ENCODE data around the gene ADAM15.

Gene ADAM15

DNA sequence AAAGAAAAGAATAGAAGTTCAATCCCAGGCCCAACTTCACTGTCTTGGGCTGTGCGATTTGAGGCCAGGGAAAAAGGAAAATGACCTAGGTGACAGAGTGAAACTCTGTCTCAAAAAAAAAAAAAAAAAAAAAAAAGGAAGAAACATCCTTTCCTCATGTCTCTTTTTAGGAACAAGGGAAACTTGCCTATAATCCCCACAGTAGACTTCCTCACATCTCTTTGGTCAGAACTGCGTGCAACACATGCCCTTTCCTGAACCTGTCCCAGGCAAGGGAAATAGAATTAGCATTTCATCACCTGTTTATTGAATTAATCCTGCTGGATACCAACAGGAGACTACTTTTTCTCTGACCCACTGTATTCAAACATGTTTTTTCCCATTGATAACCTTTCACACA is 15.2 kb upstream of the ADAM15 start:
- Histone ChIP-seq H3K9me3 (ENCODE audit: insufficient read depth, low read depth, low read length) (no peaks in the 10 kb centered on the region), H3K4me1 (ENCODE audit: insufficient read depth, low read length) (no peaks in the 10 kb centered on the region; the same call in 1 of the 2 replicates), H3K9ac (ENCODE audit: low read depth, low read length) (no peak overlapping the region), H3K27me3 (ENCODE audit: insufficient read depth, low read length) (peaks cover 13% of the 10 kb centered on the region), H3K4me3 (ENCODE audit: low read length) (no peak overlapping the region), H3K36me3 (ENCODE audit: insufficient read depth, low read depth, low read length) (no peaks in the 10 kb centered on the region), H3K27ac (ENCODE audit: low read length) (no peak overlapping the region)

GRCh38 chr1:155037043-155037442 is 14.1 kb upstream of the ADAM15 start:
- Histone ChIP-seq H3K27me3 (ENCODE audit: insufficient read depth, low read length) (peaks cover 13% of the 10 kb centered on the region), H3K36me3 (ENCODE audit: insufficient read depth, low read depth, low read length) (no peaks in the 10 kb centered on the region), H3K9me3 (ENCODE audit: insufficient read depth, low read depth, low read length) (no peaks in the 10 kb centered on the region), H3K27ac (ENCODE audit: low read length) (no peak overlapping the region), H3K4me3 (ENCODE audit: low read length) (no peak overlapping the region), H3K4me1 (ENCODE audit: insufficient read depth, low read length) (no peaks in the 10 kb centered on the region; the same call in 1 of the 2 replicates), H3K9ac (ENCODE audit: low read depth, low read length) (no peak overlapping the region)

DNA sequence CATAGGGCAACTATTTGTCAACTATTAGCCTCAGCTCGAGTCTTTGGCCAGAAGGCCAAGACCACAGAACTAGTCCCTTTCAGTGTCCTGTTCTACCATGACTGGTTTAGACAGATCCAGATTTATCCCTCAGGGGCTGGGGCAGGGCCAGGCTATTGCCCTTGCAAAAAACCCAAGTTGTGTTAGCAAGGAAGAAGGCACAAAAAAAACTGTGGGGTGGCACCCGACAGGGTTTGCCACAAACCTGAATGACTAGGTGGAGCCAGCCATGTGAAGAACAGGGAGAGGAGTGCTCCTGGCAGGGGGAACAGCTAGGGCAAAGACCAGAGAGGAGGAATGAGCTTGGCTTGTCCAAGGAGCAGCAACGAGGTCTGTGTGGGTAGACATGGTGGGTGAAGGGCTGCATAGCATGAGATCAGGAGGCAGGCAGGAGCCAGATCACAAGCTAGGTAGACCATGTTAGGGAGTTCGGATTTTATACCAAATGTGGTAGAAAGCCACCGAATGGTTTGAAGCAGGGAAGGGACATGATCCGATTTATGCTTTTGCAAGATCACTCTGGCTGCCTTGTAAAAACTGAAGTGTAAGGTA is 13.2 kb upstream of the ADAM15 start:
- Histone ChIP-seq H3K9me3 (ENCODE audit: insufficient read depth, low read depth, low read length) (no peaks in the 10 kb centered on the region), H3K9ac (ENCODE audit: low read depth, low read length) (no peak overlapping the region), H3K4me1 (ENCODE audit: insufficient read depth, low read length) (no peaks in the 10 kb centered on the region; the same call in 1 of the 2 replicates), H3K27me3 (ENCODE audit: insufficient read depth, low read length) (peaks cover 13% of the 10 kb centered on the region), H3K27ac (ENCODE audit: low read length) (no peak overlapping the region), H3K36me3 (ENCODE audit: insufficient read depth, low read depth, low read length) (no peaks in the 10 kb centered on the region), H3K4me3 (ENCODE audit: low read length) (no peak overlapping the region)

DNA sequence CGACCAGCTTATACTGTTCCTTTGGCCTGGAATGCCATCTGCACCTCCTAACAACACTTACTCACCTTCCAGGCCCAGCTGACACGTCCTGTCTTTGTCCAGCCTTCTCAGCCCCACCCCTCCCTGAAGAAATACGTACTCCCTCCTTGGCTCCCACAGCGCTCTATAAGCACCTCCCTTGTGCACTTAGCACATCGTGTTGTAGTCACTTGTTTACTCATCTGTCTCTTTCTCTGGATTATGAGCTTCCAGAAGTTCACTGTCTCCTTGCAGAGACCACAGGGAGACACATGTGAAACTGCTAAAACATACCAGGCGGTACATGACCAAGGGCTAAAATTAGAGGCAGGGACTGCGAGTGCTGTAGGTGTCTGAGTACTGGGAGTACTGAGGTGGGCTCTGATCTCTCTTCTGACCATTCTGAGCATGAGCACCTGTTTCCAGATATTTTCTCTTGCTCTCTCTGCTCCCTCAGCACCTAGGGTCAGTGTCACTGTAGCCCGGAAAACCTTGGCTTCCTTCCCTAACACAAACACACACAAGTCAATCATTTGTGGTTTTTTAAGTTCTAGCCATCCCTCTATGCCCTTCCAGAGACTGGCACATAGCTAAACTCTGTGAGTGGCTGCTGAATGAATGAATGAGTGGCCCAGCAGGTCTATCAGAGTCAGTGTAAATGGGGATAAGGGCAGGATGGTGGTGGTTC is 12.4 kb upstream of the ADAM15 start:
- H3K27ac ChIP-seq (ENCODE audit: low read length), result no peak overlapping the region
- no peaks in the 10 kb centered on the region; the same call in 1 of the 2 replicates for H3K4me1 ChIP-seq (ENCODE audit: insufficient read depth, low read length)
- H3K4me3 ChIP-seq (ENCODE audit: low read length), result no peak overlapping the region
- no peaks in the 10 kb centered on the region for H3K36me3 ChIP-seq (ENCODE audit: insufficient read depth, low read depth, low read length)
- H3K9me3 ChIP-seq (ENCODE audit: insufficient read depth, low read depth, low read length), result no peaks in the 10 kb centered on the region
- no peak overlapping the region for H3K9ac ChIP-seq (ENCODE audit: low read depth, low read length)
- peaks cover 13% of the 10 kb centered on the region for H3K27me3 ChIP-seq (ENCODE audit: insufficient read depth, low read length)

- Histone ChIP-seq H3K9me3 (ENCODE audit: insufficient read depth, low read depth, low read length) (no peaks in the 10 kb centered on the region), H3K4me1 (ENCODE audit: insufficient read depth, low read length) (no peaks in the 10 kb centered on the region; the same call in 1 of the 2 replicates), H3K27ac (ENCODE audit: low read length) (no peak overlapping the region), H3K27me3 (ENCODE audit: insufficient read depth, low read length) (peaks cover 13% of the 10 kb centered on the region), H3K36me3 (ENCODE audit: insufficient read depth, low read depth, low read length) (no peaks in the 10 kb centered on the region), H3K4me3 (ENCODE audit: low read length) (no peak overlapping the region), H3K9ac (ENCODE audit: low read depth, low read length) (no peak overlapping the region)
Observed at GRCh38 chr1:155039308-155039669, 11.8 kb upstream of the ADAM15 start.

DNA sequence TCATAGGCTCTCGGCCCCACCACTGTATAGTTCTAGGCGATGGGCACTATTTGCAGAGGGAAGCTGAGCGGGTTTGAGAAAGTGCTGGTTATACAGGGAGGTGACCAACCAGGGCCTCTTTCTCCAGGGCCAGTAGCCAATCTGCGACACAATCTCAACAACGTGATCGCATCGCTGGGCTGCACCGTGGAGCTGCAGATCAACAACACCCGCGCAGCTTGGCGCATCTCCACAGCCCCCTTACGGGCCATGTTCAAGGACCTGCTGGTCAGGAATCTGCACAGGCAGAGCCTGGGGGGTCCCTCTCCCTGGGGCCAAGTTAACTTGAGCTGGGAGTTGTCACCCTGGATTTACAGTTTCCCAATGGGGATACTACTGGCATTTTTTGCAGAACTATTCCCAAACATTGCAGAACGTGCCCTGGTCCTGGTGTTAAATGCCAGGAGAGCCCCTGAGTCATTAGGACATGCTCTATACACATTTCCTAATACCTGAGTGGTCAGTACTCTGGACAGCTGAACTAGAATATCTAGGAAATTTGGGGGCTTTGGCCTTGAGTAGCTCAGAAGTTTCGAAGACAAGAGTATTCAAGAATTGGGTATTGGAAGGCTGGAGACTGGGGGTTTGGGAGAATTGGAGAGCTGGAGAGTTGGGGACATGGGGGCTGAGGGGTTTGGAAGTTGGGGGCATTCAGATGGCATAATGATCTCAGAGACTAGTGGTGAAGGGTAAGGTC is 10.6 kb upstream of the ADAM15 start:
- Histone ChIP-seq H3K9ac (ENCODE audit: low read depth, low read length) (no peak overlapping the region), H3K36me3 (ENCODE audit: insufficient read depth, low read depth, low read length) (no peaks in the 10 kb centered on the region), H3K4me3 (ENCODE audit: low read length) (no peak overlapping the region), H3K27me3 (ENCODE audit: insufficient read depth, low read length) (peaks cover 13% of the 10 kb centered on the region), H3K27ac (ENCODE audit: low read length) (no peak overlapping the region), H3K4me1 (ENCODE audit: insufficient read depth, low read length) (peaks cover 7% of the 10 kb centered on the region), H3K9me3 (ENCODE audit: insufficient read depth, low read depth, low read length) (no peaks in the 10 kb centered on the region)

DNA sequence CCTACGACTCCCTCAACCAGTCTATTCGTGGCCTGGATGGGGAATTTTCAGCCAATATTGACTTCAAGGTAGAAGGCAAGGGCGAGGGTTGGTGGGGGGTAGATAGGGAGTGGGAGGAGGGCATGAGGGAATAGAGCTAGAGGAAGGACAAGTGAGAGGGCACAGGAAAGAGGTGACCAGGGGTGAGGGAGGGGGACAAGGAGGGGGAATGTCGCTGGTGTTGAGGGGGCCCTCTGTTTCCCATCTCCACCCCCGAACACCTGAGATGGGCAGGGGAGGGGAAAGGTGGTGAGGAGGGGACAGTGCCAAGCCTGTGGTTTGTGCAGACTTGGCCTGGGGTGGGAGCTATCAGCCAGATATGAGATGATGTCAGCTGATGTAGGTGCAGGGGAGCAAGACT is 8.3 kb upstream of the ADAM15 start:
- Histone ChIP-seq H3K27me3 (ENCODE audit: insufficient read depth, low read length) (peaks cover 12% of the 10 kb centered on the region), H3K36me3 (ENCODE audit: insufficient read depth, low read depth, low read length) (no peaks in the 10 kb centered on the region), H3K27ac (ENCODE audit: low read length) (no peak overlapping the region), H3K9me3 (ENCODE audit: insufficient read depth, low read depth, low read length) (no peaks in the 10 kb centered on the region), H3K9ac (ENCODE audit: low read depth, low read length) (no peak overlapping the region), H3K4me1 (ENCODE audit: insufficient read depth, low read length) (peaks cover 7% of the 10 kb centered on the region), H3K4me3 (ENCODE audit: low read length) (no peak overlapping the region)

DNA sequence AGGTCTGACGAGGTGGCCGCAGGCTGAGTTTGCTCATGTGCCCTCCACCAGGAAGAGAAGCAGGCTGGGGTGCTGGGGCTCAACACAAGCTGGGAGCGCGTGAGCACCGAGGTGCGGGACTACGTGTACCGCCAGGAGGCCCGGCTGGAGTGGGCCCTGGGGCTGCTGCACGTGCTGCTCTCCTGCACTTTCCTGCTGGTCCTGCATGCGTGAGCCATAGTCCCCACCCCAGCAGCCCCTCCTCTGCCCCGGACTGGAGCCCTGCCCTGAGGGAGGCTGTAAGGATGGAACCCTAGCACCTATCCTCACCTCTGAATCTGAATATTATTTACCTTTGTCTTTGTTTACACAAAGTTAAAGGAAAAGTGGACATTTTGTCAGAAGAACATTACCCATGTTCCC is 7.8 kb upstream of the ADAM15 start:
- Histone ChIP-seq H3K27ac (ENCODE audit: low read length) (no peak overlapping the region), H3K27me3 (ENCODE audit: insufficient read depth, low read length) (peaks cover 7% of the 10 kb centered on the region), H3K4me3 (ENCODE audit: low read length) (no peak overlapping the region), H3K4me1 (ENCODE audit: insufficient read depth, low read length) (peaks cover 7% of the 10 kb centered on the region), H3K36me3 (ENCODE audit: insufficient read depth, low read depth, low read length) (no peaks in the 10 kb centered on the region), H3K9me3 (ENCODE audit: insufficient read depth, low read depth, low read length) (no peaks in the 10 kb centered on the region), H3K9ac (ENCODE audit: low read depth, low read length) (no peak overlapping the region)

DNA sequence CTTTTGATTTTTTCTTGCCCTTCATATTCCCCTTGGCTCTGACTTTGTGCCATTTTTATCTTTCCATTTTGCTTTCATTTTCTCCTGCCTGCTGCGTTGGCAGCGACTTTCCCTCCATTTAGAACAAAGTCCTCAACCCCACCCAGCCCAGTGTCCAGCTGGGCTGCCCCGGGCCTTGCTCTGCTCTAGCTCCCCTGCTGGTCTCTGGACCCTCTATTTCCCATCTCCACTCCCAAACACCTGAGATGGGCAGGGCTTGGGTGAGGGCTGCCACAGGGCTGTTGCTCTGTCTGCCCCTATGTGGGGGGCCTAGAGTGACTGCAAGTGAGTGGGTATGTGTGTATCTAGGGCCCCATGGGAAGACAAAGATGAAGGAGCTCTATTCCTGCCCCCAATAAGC is 7.3 kb upstream of the ADAM15 start:
- H3K4me3 ChIP-seq (ENCODE audit: low read length), result no peak overlapping the region

GRCh38 chr1:155044365-155044764 is 6.8 kb upstream of the ADAM15 start:
- no peak overlapping the region for H3K9ac ChIP-seq (ENCODE audit: low read depth, low read length)
- H3K4me1 ChIP-seq (ENCODE audit: insufficient read depth, low read length), result peaks cover 7% of the 10 kb centered on the region
- H3K9me3 ChIP-seq (ENCODE audit: insufficient read depth, low read depth, low read length), result no peaks in the 10 kb centered on the region
- H3K27me3 ChIP-seq (ENCODE audit: insufficient read depth, low read length), result no peaks in the 10 kb centered on the region; the same call in 1 of the 2 replicates
- no peaks in the 10 kb centered on the region for H3K36me3 ChIP-seq (ENCODE audit: insufficient read depth, low read depth, low read length)
- no peak overlapping the region for H3K27ac ChIP-seq (ENCODE audit: low read length)
- no peak overlapping the region for H3K4me3 ChIP-seq (ENCODE audit: low read length)

More for the DNA sequence above, 7.3 kb upstream of the ADAM15 start:
- H3K9ac ChIP-seq (ENCODE audit: low read depth, low read length), result no peak overlapping the region
- no peaks in the 10 kb centered on the region for H3K9me3 ChIP-seq (ENCODE audit: insufficient read depth, low read depth, low read length)
- H3K4me1 ChIP-seq (ENCODE audit: insufficient read depth, low read length), result peaks cover 7% of the 10 kb centered on the region
- no peak overlapping the region for H3K27ac ChIP-seq (ENCODE audit: low read length)
- H3K36me3 ChIP-seq (ENCODE audit: insufficient read depth, low read depth, low read length), result no peaks in the 10 kb centered on the region
- peaks cover 2% of the 10 kb centered on the region for H3K27me3 ChIP-seq (ENCODE audit: insufficient read depth, low read length)

- peaks cover 4% of the 10 kb centered on the region for H3K27me3 ChIP-seq (ENCODE audit: insufficient read depth, low read length)
- peaks cover 11% of the 10 kb centered on the region for H3K4me1 ChIP-seq (ENCODE audit: insufficient read depth, low read length)
- H3K36me3 ChIP-seq (ENCODE audit: insufficient read depth, low read depth, low read length), result no peaks in the 10 kb centered on the region
- no peak overlapping the region for H3K27ac ChIP-seq (ENCODE audit: low read length)
- H3K4me3 ChIP-seq (ENCODE audit: low read length), result no peak overlapping the region
- no peaks in the 10 kb centered on the region for H3K9me3 ChIP-seq (ENCODE audit: insufficient read depth, low read depth, low read length)
- no peak overlapping the region for H3K9ac ChIP-seq (ENCODE audit: low read depth, low read length)
Observed at GRCh38 chr1:155044812-155045657, 6.1 kb upstream of the ADAM15 start.
